ENCODE results near the gene KIF26B.
A peak's percentile ranks its signal among the peaks of the same experiment; 100 is the strongest.

The KIF26B gene

GRCh38 chr1:245118806-245119205 is 36.0 kb upstream of the KIF26B start:
- H3K27me3 ChIP-seq, result no peaks in the 10 kb centered on the region
- no peaks in the 10 kb centered on the region for H3K36me3 ChIP-seq
- no peaks in the 10 kb centered on the region for H3K4me1 ChIP-seq
- H3K4me3 ChIP-seq (ENCODE audit: low read depth, low read length), result no peak overlapping the region
- peaks cover 3% of the 10 kb centered on the region; the same call in 1 of the 2 replicates for H3K9me3 ChIP-seq
- no peak for TF ChIP-seq CTCF (IDR thresholded peaks at IDR 0.05; ENCODE audit: low read depth, low read length)
- DNase-seq, result no peak

DNA sequence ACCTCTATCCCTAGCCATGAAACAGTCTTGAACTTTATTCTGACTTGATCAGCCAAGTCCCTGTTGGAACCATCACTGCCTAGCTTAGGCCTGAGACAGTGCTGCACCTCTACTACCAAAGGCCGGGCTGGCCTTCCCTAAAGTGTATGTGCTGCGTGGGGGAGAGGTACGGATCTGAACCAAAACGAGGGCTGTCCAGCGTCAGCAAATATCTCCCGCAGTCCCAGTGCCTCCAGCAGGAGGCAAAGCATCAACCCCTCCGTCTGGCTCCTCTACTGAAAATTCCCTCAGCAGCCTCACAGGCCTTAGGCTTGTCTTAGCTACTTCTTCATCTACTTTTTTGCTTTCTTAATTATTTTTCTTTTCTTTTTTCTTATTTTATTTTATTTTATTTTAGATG is 33.3 kb upstream of the KIF26B start:
- DNase-seq, result no peak
- no peaks in the 10 kb centered on the region for H3K36me3 ChIP-seq
- H3K4me3 ChIP-seq (ENCODE audit: low read depth, low read length), result no peak overlapping the region
- H3K4me1 ChIP-seq, result peaks cover 4% of the 10 kb centered on the region; the same call in 1 of the 2 replicates
- H3K27me3 ChIP-seq, result no peaks in the 10 kb centered on the region
- no peaks in the 10 kb centered on the region for H3K9me3 ChIP-seq
- TF ChIP-seq CTCF (IDR thresholded peaks at IDR 0.05; ENCODE audit: low read depth, low read length), result 0 out of 2 replicates have a peak, but pooled peaks have one; percentile 10

DNA sequence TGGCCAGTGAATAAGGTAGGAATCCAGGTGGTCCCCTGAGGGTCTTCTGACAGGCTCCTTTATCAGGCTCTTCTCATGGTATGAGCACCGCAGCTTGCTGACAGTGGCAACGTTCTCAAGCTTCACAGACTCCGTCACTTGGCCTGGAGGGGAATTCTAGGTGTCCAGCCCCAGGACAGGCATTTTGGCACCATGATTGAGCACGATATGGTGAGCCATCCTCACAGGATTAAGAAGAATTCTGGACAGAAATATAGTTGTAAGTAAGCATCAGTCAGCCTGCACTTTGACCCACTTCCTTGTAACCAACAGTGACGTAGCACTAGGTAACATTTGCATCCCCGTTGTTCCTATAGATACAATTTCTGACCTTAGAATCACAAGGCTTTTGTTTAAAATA is 30.5 kb upstream of the KIF26B start:
- Histone ChIP-seq H3K4me1 (peaks cover 4% of the 10 kb centered on the region; the same call in 1 of the 2 replicates), H3K27me3 (no peaks in the 10 kb centered on the region), H3K4me3 (ENCODE audit: low read depth, low read length) (no peak overlapping the region), H3K9me3 (no peaks in the 10 kb centered on the region), H3K36me3 (no peaks in the 10 kb centered on the region)
- no peak for TF ChIP-seq CTCF (IDR thresholded peaks at IDR 0.05; ENCODE audit: low read depth, low read length)
- no peak for DNase-seq

GRCh38 chr1:245124644-245125043 is 30.1 kb upstream of the KIF26B start:
- peaks cover 4% of the 10 kb centered on the region; the same call in 1 of the 2 replicates for H3K4me1 ChIP-seq
- no peaks in the 10 kb centered on the region for H3K36me3 ChIP-seq
- no peak for DNase-seq
- TF ChIP-seq CTCF (IDR thresholded peaks at IDR 0.05; ENCODE audit: low read depth, low read length), result no peak
- no peaks in the 10 kb centered on the region for H3K27me3 ChIP-seq
- no peaks in the 10 kb centered on the region for H3K9me3 ChIP-seq
- no peak overlapping the region for H3K4me3 ChIP-seq (ENCODE audit: low read depth, low read length)

GRCh38 chr1:245126530-245126929 is 28.3 kb upstream of the KIF26B start:
- no peaks in the 10 kb centered on the region for H3K27me3 ChIP-seq
- H3K9me3 ChIP-seq, result no peaks in the 10 kb centered on the region
- no peaks in the 10 kb centered on the region for H3K36me3 ChIP-seq
- DNase-seq, result no peak
- H3K4me3 ChIP-seq (ENCODE audit: low read depth, low read length), result no peak overlapping the region
- TF ChIP-seq CTCF (IDR thresholded peaks at IDR 0.05; ENCODE audit: low read depth, low read length), result no peak
- H3K4me1 ChIP-seq, result peaks cover 4% of the 10 kb centered on the region; the same call in 1 of the 2 replicates

GRCh38 chr1:245128381-245129101 is 26.2 kb upstream of the KIF26B start:
- Histone ChIP-seq H3K4me3 (ENCODE audit: low read depth, low read length) (no peak overlapping the region), H3K27me3 (no peaks in the 10 kb centered on the region), H3K36me3 (no peaks in the 10 kb centered on the region), H3K9me3 (no peaks in the 10 kb centered on the region), H3K4me1 (peaks cover 7% of the 10 kb centered on the region; the same call in 1 of the 2 replicates)
- no peak for DNase-seq
- no peak for TF ChIP-seq CTCF (IDR thresholded peaks at IDR 0.05; ENCODE audit: low read depth, low read length)
